Parathyroid adenoma (tissue), 2 donors: ENCODE measurements around the gene PLEKHG5.

Source experiments
- H2AFZ ChIP-seq: fragments of 300-600 bp; sonication (generic); one replicate; pipeline ENCODE4 v1.7.0; 2017; ENCODE audit warnings: antibody characterized with exemption, mild to moderate bottlenecking
- H3K27ac ChIP-seq: fragments of 300-600 bp; sonication (generic); one replicate; pipeline ENCODE4 v1.7.0; 2017
- H3K27me3 ChIP-seq: fragments of 300-600 bp; sonication (generic); one replicate; pipeline ENCODE4 v1.7.0; 2017; ENCODE audit warnings: low read length; ENCODE audit not compliant: control insufficient read depth, insufficient read depth
- H3K36me3 ChIP-seq: fragments of 300-600 bp; sonication (generic); one replicate; pipeline ENCODE4 v1.7.0; 2017; ENCODE audit warnings: low read length; ENCODE audit not compliant: control insufficient read depth, insufficient read depth
- H3K4me1 ChIP-seq: fragments of 300-600 bp; sonication (generic); one replicate; pipeline ENCODE4 v1.7.0; 2017; ENCODE audit warnings: control low read depth
- H3K4me2 ChIP-seq: fragments of 300-600 bp; sonication (generic); one replicate; pipeline ENCODE4 v1.7.0; 2017; ENCODE audit warnings: low read length
- H3K4me3 ChIP-seq: fragments of 300-600 bp; sonication (generic); one replicate; pipeline ENCODE4 v1.7.0; 2017; ENCODE audit warnings: low read depth, low read length
- H3K79me2 ChIP-seq: fragments of 300-600 bp; sonication (generic); one replicate; pipeline ENCODE4 v1.7.0; 2017; ENCODE audit warnings: control low read depth
- H3K9ac ChIP-seq: fragments of 300-600 bp; sonication (generic); one replicate; pipeline ENCODE4 v1.7.0; 2017; ENCODE audit warnings: mild to moderate bottlenecking
- H3K9me3 ChIP-seq: fragments of 300-600 bp; sonication (generic); one replicate; pipeline ENCODE4 v1.7.0; 2017; ENCODE audit warnings: low read length; ENCODE audit not compliant: control insufficient read depth
- TF ChIP-seq, protein P1 (sequence below): fragments of 300-600 bp; sonication (generic); IDR thresholded peaks from one replicate; pipeline ENCODE4 v1.7.0; 2017; ENCODE audit warnings: antibody characterized with exemption, mild to moderate bottlenecking
- donor health status: primary hyperparathyroidism.

Gene PLEKHG5

DNA sequence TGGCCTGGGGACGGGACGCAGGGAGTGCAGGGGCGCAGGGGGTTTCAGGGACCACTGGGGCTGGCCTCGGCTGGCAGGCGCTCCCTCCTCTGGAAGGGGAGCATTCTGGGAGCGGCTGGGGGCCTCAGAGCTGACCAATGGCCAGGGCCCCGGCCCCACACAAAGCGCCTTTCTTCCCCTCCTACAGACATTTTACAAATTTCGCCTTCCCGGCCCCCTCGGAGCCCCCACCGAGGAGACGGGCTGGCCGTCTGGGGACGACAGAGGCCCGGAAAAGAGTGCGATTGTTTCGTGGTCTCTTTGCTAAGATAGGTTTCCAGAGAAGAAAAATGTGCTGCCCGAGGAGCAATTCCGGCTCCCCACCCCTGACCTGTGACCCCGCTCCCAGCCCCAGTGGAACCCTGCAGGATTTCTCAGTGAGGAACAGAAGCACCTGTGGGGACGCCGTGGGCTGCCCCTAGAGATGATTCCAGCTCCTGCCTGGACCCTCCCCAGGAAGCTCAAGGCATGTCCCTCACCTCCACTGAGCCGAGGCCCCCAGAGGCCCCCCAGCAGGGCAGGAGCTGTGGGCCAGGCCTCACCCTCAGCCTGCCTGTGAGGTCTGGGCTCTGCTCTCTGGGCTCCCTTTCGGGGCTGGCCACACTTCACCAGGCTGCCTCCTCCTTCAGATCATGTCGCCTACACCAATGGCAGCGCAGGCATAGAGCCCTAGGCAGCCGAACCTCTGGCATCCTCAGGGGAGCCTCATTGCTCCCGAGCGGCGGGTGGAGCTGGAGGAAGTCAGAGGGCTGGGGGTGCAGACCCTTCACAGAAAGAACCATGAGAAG, 15.0 kb upstream of the PLEKHG5 start:
- H3K4me2 ChIP-seq, result no peak overlapping the region
- H3K27me3 ChIP-seq, result no peaks in the 10 kb centered on the region
- no peaks in the 10 kb centered on the region for H3K9me3 ChIP-seq
- no peak overlapping the region for H3K9ac ChIP-seq
- TF ChIP-seq, protein P1, sequence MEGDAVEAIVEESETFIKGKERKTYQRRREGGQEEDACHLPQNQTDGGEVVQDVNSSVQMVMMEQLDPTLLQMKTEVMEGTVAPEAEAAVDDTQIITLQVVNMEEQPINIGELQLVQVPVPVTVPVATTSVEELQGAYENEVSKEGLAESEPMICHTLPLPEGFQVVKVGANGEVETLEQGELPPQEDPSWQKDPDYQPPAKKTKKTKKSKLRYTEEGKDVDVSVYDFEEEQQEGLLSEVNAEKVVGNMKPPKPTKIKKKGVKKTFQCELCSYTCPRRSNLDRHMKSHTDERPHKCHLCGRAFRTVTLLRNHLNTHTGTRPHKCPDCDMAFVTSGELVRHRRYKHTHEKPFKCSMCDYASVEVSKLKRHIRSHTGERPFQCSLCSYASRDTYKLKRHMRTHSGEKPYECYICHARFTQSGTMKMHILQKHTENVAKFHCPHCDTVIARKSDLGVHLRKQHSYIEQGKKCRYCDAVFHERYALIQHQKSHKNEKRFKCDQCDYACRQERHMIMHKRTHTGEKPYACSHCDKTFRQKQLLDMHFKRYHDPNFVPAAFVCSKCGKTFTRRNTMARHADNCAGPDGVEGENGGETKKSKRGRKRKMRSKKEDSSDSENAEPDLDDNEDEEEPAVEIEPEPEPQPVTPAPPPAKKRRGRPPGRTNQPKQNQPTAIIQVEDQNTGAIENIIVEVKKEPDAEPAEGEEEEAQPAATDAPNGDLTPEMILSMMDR, result no peak
- H3K4me3 ChIP-seq, result no peak overlapping the region
- no peaks in the 10 kb centered on the region for H3K4me1 ChIP-seq
- no peak overlapping the region for H3K27ac ChIP-seq
- H2AFZ ChIP-seq, result no peak overlapping the region
- H3K79me2 ChIP-seq, result no peaks in the 10 kb centered on the region
- H3K36me3 ChIP-seq, result no peaks in the 10 kb centered on the region

DNA sequence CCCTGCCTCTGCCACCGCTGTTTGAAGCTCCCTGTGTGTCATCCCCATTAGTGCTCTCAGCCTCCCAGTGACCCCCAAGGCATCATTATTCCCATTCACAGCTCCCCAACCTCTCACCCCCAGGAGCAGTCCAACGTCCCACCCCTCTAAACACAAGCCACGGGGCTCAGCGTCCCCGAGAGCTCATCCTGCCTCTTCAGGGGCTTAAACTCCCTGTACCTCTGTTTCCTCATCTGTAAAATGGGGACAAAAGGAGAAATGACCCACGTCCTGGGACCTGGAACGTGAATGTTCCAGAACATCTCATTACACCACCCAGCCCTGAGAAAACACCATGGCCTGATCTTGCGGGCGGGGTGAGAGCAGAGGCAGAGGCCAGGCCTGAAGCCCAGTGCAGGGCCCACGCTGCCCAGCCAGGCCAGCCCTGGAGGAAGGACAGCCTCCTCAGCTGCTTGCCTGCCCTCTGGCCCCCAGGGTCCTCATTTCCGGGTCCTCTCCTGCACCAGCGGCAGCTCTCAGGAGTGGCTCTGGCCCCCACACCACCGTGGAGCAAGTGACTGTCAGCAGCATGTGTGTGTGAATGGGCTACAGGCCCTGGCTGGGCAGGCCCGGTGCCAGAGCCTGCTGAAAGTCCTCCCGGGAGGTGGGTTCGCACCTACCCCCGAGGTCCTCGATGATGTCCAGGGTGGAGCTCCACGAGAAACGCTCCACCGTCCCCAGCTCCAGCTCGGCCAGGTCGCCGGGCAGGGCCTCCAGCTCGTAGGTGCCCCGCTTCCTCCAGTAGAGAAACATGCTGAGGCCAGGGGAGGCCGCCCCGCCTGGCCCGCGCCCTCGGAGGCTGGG, 14.1 kb upstream of the PLEKHG5 start:
- Histone ChIP-seq H3K9me3 (no peaks in the 10 kb centered on the region), H3K4me3 (no peak overlapping the region), H3K36me3 (no peaks in the 10 kb centered on the region), H3K27me3 (no peaks in the 10 kb centered on the region), H3K79me2 (no peaks in the 10 kb centered on the region), H3K27ac (no peak overlapping the region), H3K4me2 (no peak overlapping the region), H3K9ac (no peak overlapping the region), H2AFZ (no peak overlapping the region), H3K4me1 (no peaks in the 10 kb centered on the region)
- TF ChIP-seq, protein P1, result no peak

GRCh38 chr1:6504887-6505286, 13.4 kb upstream of the PLEKHG5 start:
- no peaks in the 10 kb centered on the region for H3K27me3 ChIP-seq
- H3K79me2 ChIP-seq, result no peaks in the 10 kb centered on the region
- H3K27ac ChIP-seq, result no peak overlapping the region
- no peak overlapping the region for H3K4me2 ChIP-seq
- no peak overlapping the region for H3K9ac ChIP-seq
- no peak overlapping the region for H3K4me3 ChIP-seq
- H3K4me1 ChIP-seq, result no peaks in the 10 kb centered on the region
- H3K9me3 ChIP-seq, result no peaks in the 10 kb centered on the region
- H3K36me3 ChIP-seq, result no peaks in the 10 kb centered on the region
- H2AFZ ChIP-seq, result no peak overlapping the region
- TF ChIP-seq, protein P1, result no peak

- Histone ChIP-seq H3K9me3 (no peaks in the 10 kb centered on the region), H3K4me1 (no peaks in the 10 kb centered on the region), H3K4me3 (no peak overlapping the region), H3K36me3 (no peaks in the 10 kb centered on the region), H3K27me3 (no peaks in the 10 kb centered on the region), H3K79me2 (no peaks in the 10 kb centered on the region), H3K4me2 (no peak overlapping the region), H3K9ac (no peak overlapping the region), H3K27ac (no peak overlapping the region), H2AFZ (no peak overlapping the region)
- TF ChIP-seq, protein P1, result no peak
Observed at GRCh38 chr1:6503884-6504602, 12.6 kb upstream of the PLEKHG5 start.
